HG03159 (cell line): ENCODE results near the gene PAQR6.
A peak's percentile ranks its signal among the peaks of the same experiment; 100 is the strongest.

Experiments
- ATAC-seq: cut with Tn5 transposase; IDR thresholded peaks from one replicate; pipeline ENCODE4 v1.9.1; 2021; ENCODE audit warnings: mild to moderate bottlenecking, moderate library complexity; ENCODE audit not compliant: unreplicated experiment

The PAQR6 gene

GRCh38 chr1:156198831-156199349 lies 49.0 kb downstream of the PAQR6 start:
- ATAC-seq: no peak

GRCh38 chr1:156196445-156196844 lies 51.4 kb downstream of the PAQR6 start:
- ATAC-seq: no peak

- no peak for ATAC-seq
Observed at GRCh38 chr1:156195853-156196252, 52.0 kb downstream of the PAQR6 start.

- no peak for ATAC-seq
Observed at GRCh38 chr1:156194300-156194652, 53.6 kb downstream of the PAQR6 start.

- peak; percentile 91 for ATAC-seq
Observed at GRCh38 chr1:156193488-156194299, 54.2 kb downstream of the PAQR6 start, which contains the start of gene SLC25A44. TSS of gene SLC25A44 (plus strand) at chr1:156194104. CDS start at chr1:156199848, 5,744 bp downstream.
